ENCODE data around the gene ATG101. TPM values are rescaled to one million over a fixed set of nuclear protein-coding genes. Genes with fewer than 3 reads are reported as not detected.

The ATG101 gene
- total RNA-seq, 1 donor = 70.0 TPM

GRCh38 chr12:52070185-52070925 is 577 bp downstream of the ATG101 start:
- TF ChIP-seq CTCF (IDR thresholded peaks at IDR 0.05; ENCODE audit: insufficient read depth, low read depth, low read length) = no peak
- peak overlapping the region; percentile 80 for H3K4me3 ChIP-seq (ENCODE audit: low read depth, low read length)
- peak; percentile 44 for DNase-seq (ENCODE audit: low read depth)

GRCh38 chr12:52073531-52074381 is 4.0 kb downstream of the ATG101 start:
- peak; percentile 83 for DNase-seq (ENCODE audit: low read depth)
- TF ChIP-seq CTCF (IDR thresholded peaks at IDR 0.05; ENCODE audit: insufficient read depth, low read depth, low read length) = no peak
- no peak overlapping the region for H3K4me3 ChIP-seq (ENCODE audit: low read depth, low read length)

GRCh38 chr12:52074971-52075724 is 5.4 kb downstream of the ATG101 start:
- H3K4me3 ChIP-seq (ENCODE audit: low read depth, low read length) = no peak overlapping the region
- TF ChIP-seq CTCF (IDR thresholded peaks at IDR 0.05; ENCODE audit: insufficient read depth, low read depth, low read length) = no peak
- DNase-seq (ENCODE audit: low read depth) = no peak

- no peak overlapping the region for H3K4me3 ChIP-seq (ENCODE audit: low read depth, low read length)
- no peak for DNase-seq (ENCODE audit: low read depth)
- no peak for TF ChIP-seq CTCF (IDR thresholded peaks at IDR 0.05; ENCODE audit: insufficient read depth, low read depth, low read length)
Measured at GRCh38 chr12:52076811-52077210, 7.0 kb downstream of the ATG101 start.

- TF ChIP-seq CTCF (IDR thresholded peaks at IDR 0.05; ENCODE audit: insufficient read depth, low read depth, low read length) = no peak
- no peak for DNase-seq (ENCODE audit: low read depth)
- H3K4me3 ChIP-seq (ENCODE audit: low read depth, low read length) = no peak overlapping the region
Measured at GRCh38 chr12:52078276-52078675, 8.5 kb downstream of the ATG101 start.

GRCh38 chr12:52079576-52080402 is 10.0 kb downstream of the ATG101 start, which contains the start of gene SMIM41:
SMIM41 (plus strand) TSS chr12:52079704; CDS start chr12:52079780, 76 bp downstream.
- H3K4me3 ChIP-seq (ENCODE audit: low read depth, low read length) = peak within 1 kb of the TSS; percentile 32
- DNase-seq (ENCODE audit: low read depth) = peak; percentile 38
- no peak for TF ChIP-seq CTCF (IDR thresholded peaks at IDR 0.05; ENCODE audit: insufficient read depth, low read depth, low read length)

All from fibroblast of villous mesenchyme (primary cell).